H1 (cell line): Measurements from ENCODE around the gene SLC12A5. TPM values are rescaled to one million over a fixed set of nuclear protein-coding genes. Genes with fewer than 3 reads are reported as not detected.

ENCODE experiments used
- CTCF ChIA-PET: fragments of 300-600 bp; sonication (Branson Sonifier 250); formaldehyde crosslinking; loops from one replicate; lab custom pipeline; 2021; ENCODE audit not compliant: partially characterized antibody; lab: Charles Lee
- POLR2A ChIA-PET: fragments of 300-600 bp; sonication (Branson Sonifier 250); formaldehyde crosslinking; loops from one replicate; lab custom pipeline; 2021; ENCODE audit warnings: inconsistent platforms; ENCODE audit not compliant: partially characterized antibody; lab: Charles Lee
- DNase-seq, 2 experiments: peaks; one replicate each; pipeline versions ENCODE4 v3.0.0 to v3.0.0-alpha.2; 2010 to 2022; ENCODE audit warnings: low spot score in 2 of 2, low read depth in 1 of 2, mixed read lengths in 1 of 2
- FAIRE-seq: peaks from 2 replicates; lab custom pipeline; 2011; peaks lifted over from hg19 to GRCh38; lab: Jason Lieb, UNC
- H2AFZ ChIP-seq: 2 replicates; pipeline ENCODE4 v1.8.1; 2012; ENCODE audit warnings: low read length, inconsistent platforms
- H2AK5ac ChIP-seq: 2 replicates; pipeline ENCODE4 v1.6.1; 2013; ENCODE audit warnings: low read depth, low read length
- H2BK120ac ChIP-seq: replicated peaks from 2 replicates; pipeline ENCODE3; 2013; ENCODE audit warnings: low read depth, low read length, inconsistent platforms
- H2BK12ac ChIP-seq: 2 replicates; pipeline ENCODE4 v1.6.1; 2013; ENCODE audit warnings: low read depth, low read length
- H2BK15ac ChIP-seq: 2 replicates; pipeline ENCODE4 v1.6.1; 2013; ENCODE audit warnings: low read length
- H2BK20ac ChIP-seq: 2 replicates; pipeline ENCODE4 v1.6.1; 2013; ENCODE audit warnings: low read length
- H2BK5ac ChIP-seq: 2 replicates; pipeline ENCODE4 v1.6.1; 2013; ENCODE audit warnings: low read depth, low read length
- H3K14ac ChIP-seq: 2 replicates; pipeline ENCODE4 v1.6.1; 2013; ENCODE audit warnings: inconsistent platforms; ENCODE audit not compliant: insufficient read length
- H3K18ac ChIP-seq: 2 replicates; pipeline ENCODE4 v1.6.1; 2013; ENCODE audit warnings: low read length; ENCODE audit errors: extremely low read depth
- H3K23ac ChIP-seq: 2 replicates; pipeline ENCODE4 v1.6.1; 2013; ENCODE audit warnings: inconsistent platforms; ENCODE audit not compliant: insufficient read length
- H3K23me2 ChIP-seq: 2 replicates; pipeline ENCODE4 v1.6.1; 2013; ENCODE audit warnings: low read depth, low read length
- H3K27ac ChIP-seq: 2 replicates; pipeline ENCODE4 v1.6.1; 2011; ENCODE audit warnings: low read depth, low read length, inconsistent platforms
- H3K27me3 ChIP-seq, 4 experiments: replicated peaks in 1 of 4; 1 replicate in 1 of 4; 2 replicates in 3 of 4; pipeline versions ENCODE4 v1.6.1 to v1.8.1; 2011 to 2013; ENCODE audit warnings: low read length in 3 of 4, mild to moderate bottlenecking in 3 of 4, inconsistent platforms in 2 of 4, mixed read lengths in 2 of 4, moderate library complexity in 1 of 4; ENCODE audit not compliant: control insufficient read depth in 3 of 4, insufficient read depth in 3 of 4; ENCODE audit errors: extremely low read depth in 1 of 4
- H3K36me3 ChIP-seq, 4 experiments: 2 replicates each; pipeline versions ENCODE4 v1.6.1 to v1.8.1; 2011 to 2013; ENCODE audit warnings: mild to moderate bottlenecking in 4 of 4, low read length in 3 of 4, moderate library complexity in 2 of 4, control low read depth in 1 of 4, inconsistent platforms in 1 of 4; ENCODE audit not compliant: insufficient read depth in 4 of 4, control insufficient read depth in 2 of 4
- H3K4ac ChIP-seq: replicated peaks from 2 replicates; pipeline ENCODE3; 2013; ENCODE audit warnings: low read length, low read depth, mixed read lengths, inconsistent platforms; ENCODE audit not compliant: insufficient read length
- H3K4me1 ChIP-seq, 4 experiments: replicated peaks in 1 of 4; 1 replicate in 1 of 4; 2 replicates in 3 of 4; pipeline versions ENCODE4 v1.6.1 to v1.8.1; 2011 to 2013; ENCODE audit warnings: low read length in 3 of 4, inconsistent platforms in 2 of 4, mixed read lengths in 1 of 4; ENCODE audit not compliant: insufficient read depth in 4 of 4, control insufficient read depth in 3 of 4
- H3K4me2 ChIP-seq, 2 experiments: 2 replicates each; pipeline versions ENCODE4 v1.6.1 to v1.8.1; 2011 to 2013; ENCODE audit warnings: low read depth in 2 of 2, low read length in 2 of 2, control low read depth in 1 of 2, inconsistent platforms in 1 of 2, mild to moderate bottlenecking in 1 of 2; ENCODE audit not compliant: insufficient read depth in 1 of 2
- H3K4me3 ChIP-seq, 4 experiments: fragments of 200-600, 300-600 bp in 1 of 4; sonication (generic), shearing (Covaris generic), sonication (Bioruptor Twin) in 1 of 4; 2 replicates each; pipeline versions ENCODE4 v1.5.1 to v1.8.1; 2011 to 2016; ENCODE audit warnings: low read length in 4 of 4, low read depth in 3 of 4, control low read depth in 2 of 4, inconsistent platforms in 2 of 4, mild to moderate bottlenecking in 2 of 4, mixed read lengths in 1 of 4, moderate library complexity in 1 of 4; ENCODE audit not compliant: insufficient read depth in 2 of 4; ENCODE audit errors: extremely low read depth in 1 of 4
- H3K56ac ChIP-seq: replicated peaks from 2 replicates; pipeline ENCODE3; 2013; ENCODE audit warnings: low read depth, mild to moderate bottlenecking, mixed read lengths, low read length, inconsistent platforms; ENCODE audit not compliant: insufficient read length
- H3K79me1 ChIP-seq: 2 replicates; pipeline ENCODE4 v1.6.1; 2013; ENCODE audit warnings: low read depth, low read length, control low read depth
- H3K79me2 ChIP-seq, 2 experiments: 2 replicates each; pipeline versions ENCODE4 v1.6.1 to v1.8.1; 2012 to 2013; ENCODE audit warnings: low read length in 2 of 2, mild to moderate bottlenecking in 2 of 2, inconsistent platforms in 1 of 2; ENCODE audit not compliant: insufficient read depth in 2 of 2, control insufficient read depth in 1 of 2
- H3K9ac ChIP-seq, 4 experiments: replicated peaks in 1 of 4; 1 replicate in 1 of 4; 2 replicates in 3 of 4; pipeline versions ENCODE4 v1.6.1 to v1.8.1; 2011 to 2013; ENCODE audit warnings: low read depth in 3 of 4, low read length in 3 of 4, control low read depth in 2 of 4, mild to moderate bottlenecking in 2 of 4, moderate library complexity in 2 of 4, inconsistent platforms in 1 of 4; ENCODE audit errors: extremely low read depth in 1 of 4
- H3K9me3 ChIP-seq, 2 experiments: 2 replicates each; pipeline versions ENCODE4 v1.6.1 to v1.8.1; 2012 to 2013; ENCODE audit warnings: mild to moderate bottlenecking in 2 of 2, moderate library complexity in 2 of 2, control low read depth in 1 of 2, inconsistent platforms in 1 of 2, low read depth in 1 of 2, low read length in 1 of 2, mixed read lengths in 1 of 2; ENCODE audit not compliant: insufficient read depth in 2 of 2
- H4K20me1 ChIP-seq, 2 experiments: replicated peaks in 1 of 2; 2 replicates each; pipeline versions ENCODE3 to v1.8.1; 2011 to 2013; ENCODE audit warnings: inconsistent platforms in 2 of 2, low read length in 2 of 2, mild to moderate bottlenecking in 1 of 2; ENCODE audit not compliant: insufficient read depth in 2 of 2, control insufficient read depth in 1 of 2
- H4K5ac ChIP-seq: 2 replicates; pipeline ENCODE4 v1.6.1; 2013; ENCODE audit warnings: low read length, low read depth, mixed read lengths, inconsistent platforms; ENCODE audit not compliant: insufficient read length
- H4K8ac ChIP-seq: 2 replicates; pipeline ENCODE4 v1.8.0; 2013; ENCODE audit warnings: mild to moderate bottlenecking, moderate library complexity, low read length, inconsistent platforms; ENCODE audit not compliant: insufficient read depth; ENCODE audit errors: extremely low read depth
- H4K91ac ChIP-seq: replicated peaks from 2 replicates; pipeline ENCODE3; 2013; ENCODE audit warnings: low read length, mixed read lengths, inconsistent platforms; ENCODE audit not compliant: insufficient read length
- CREB1 ChIP-seq: IDR thresholded peaks from 2 replicates; pipeline ENCODE4 v1.6.1; 2012; ENCODE audit warnings: inconsistent platforms
- GTF2F1 ChIP-seq: IDR thresholded peaks from 2 replicates; pipeline ENCODE4 v1.6.1; 2012; ENCODE audit warnings: low read depth, low read length, improper control_type of control experiment, borderline replicate concordance
- PHF8 ChIP-seq: fragments of 200-600 bp; sonication (generic); conservative IDR thresholded peaks from 2 replicates; pipeline ENCODE4 v1.7.1; 2012; ENCODE audit warnings: low read depth, mild to moderate bottlenecking, inconsistent platforms, low read length, moderate library complexity
- polyA plus RNA-seq, 7 experiments: library from polyadenylated mRNA; depleted of rRNA in 3 of 7; stranded (reverse) in 5 of 7; unstranded in 2 of 7; fragments of >200 nt in 5 of 7; fragments of 200-250 nt in 2 of 7; gene quantifications; 1 replicate in 5 of 7; 2 replicates in 1 of 7; 4 replicates in 1 of 7; pipeline versions ENCODE4 v1.2.1 to v1.2.3, GENCODE V29; 2011 to 2013; ENCODE audit warnings: missing spikeins in 2 of 7, mixed read lengths in 2 of 7
- total RNA-seq: library from RNA; stranded (reverse); fragmentation: NEBNext Ultra II Directional; extraction: Animal tissue kit (Norgen Biotek cat#: 25700); gene quantifications from 2 replicates; pipeline ENCODE4 v1.2.1, GENCODE V29; 2021

SLC12A5 gene
- total and polyA plus RNA-seq, 2 of the 8 experiments (the other 6 are each of a cell fraction or from before 2014, with no cell fraction given): 1.9 to 7.3 TPM

DNA sequence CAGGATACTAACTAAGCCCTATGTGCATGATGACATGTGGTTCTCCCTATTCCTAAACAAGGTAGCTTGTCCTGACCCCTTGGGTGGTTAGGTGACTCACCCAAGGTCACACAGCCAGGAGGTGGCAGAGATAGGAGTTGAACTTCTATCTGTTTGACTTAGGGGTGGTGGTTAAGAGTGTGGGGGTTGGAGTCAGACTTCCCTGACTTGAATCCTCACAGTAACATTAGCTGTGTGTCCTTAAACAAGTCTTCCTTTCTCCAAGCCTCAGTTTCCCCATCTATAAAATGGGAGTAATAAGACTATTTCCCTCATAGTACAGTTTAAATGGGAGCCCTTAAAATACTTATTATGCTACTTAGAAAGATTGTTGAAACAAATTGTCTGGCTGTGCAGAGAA is 21.9 kb downstream of the SLC12A5 start:
- Histone ChIP-seq H2AK5ac (no peak overlapping the region), H3K56ac (no peak overlapping the region), H3K27me3 (peaks cover 0 to 23% (median 8%) of the 10 kb centered on the region in 4 experiments; a peak in 5 of 7 replicates), H3K4me2 (no peak overlapping the region), H3K23me2 (no peaks in the 10 kb centered on the region), H3K27ac (no peak overlapping the region), H3K79me2 (no peaks in the 10 kb centered on the region), H2BK15ac (no peak overlapping the region), H4K20me1 (peaks cover under 1 to 4% of the 10 kb centered on the region in 2 experiments), H2BK5ac (no peak overlapping the region), H3K18ac (no peak overlapping the region), H4K91ac (no peak overlapping the region), H3K9me3 (no peaks in the 10 kb centered on the region), H3K36me3 (no peaks in the 10 kb centered on the region), H2AFZ (no peak overlapping the region), H4K5ac (no peak overlapping the region), H2BK20ac (no peak overlapping the region), H3K4me3 (no peak overlapping the region), H3K4me1 (no peaks in the 10 kb centered on the region), H3K14ac (no peak overlapping the region), H2BK120ac (no peak overlapping the region), H4K8ac (no peak overlapping the region), H3K4ac (no peak overlapping the region), H3K9ac (no peak overlapping the region), H3K79me1 (no peaks in the 10 kb centered on the region), H3K23ac (no peak overlapping the region), H2BK12ac (no peak overlapping the region)
- FAIRE-seq (no peak), DNase-seq (no peak)
- CTCF ChIA-PET: interaction anchor here (0.8 to 2.4 kb wide), 3 partner anchors 15 to 256 kb away, joined by 3 to 9 read pairs (median 4); no protein-coding TSS in a partner anchor
- TF ChIP-seq GTF2F1: no peak
- no peak for TF ChIP-seq CREB1
- TF ChIP-seq PHF8: no peak
- POLR2A ChIA-PET: interaction anchor here (0.8 kb wide), 1 partner anchor 28 kb away, joined by 3 read pairs; no protein-coding TSS in a partner anchor
